GM12891 (cell line): ENCODE results near the gene PLCB1.

Experiments
- POLR2A ChIP-seq: IDR thresholded peaks from 2 replicates; pipeline ENCODE4 v1.6.1; 2011; ENCODE audit warnings: low read depth, low read length, control low read depth
- POLR2AphosphoS5 ChIP-seq: IDR thresholded peaks from 2 replicates; pipeline ENCODE4 v1.6.1; 2011; ENCODE audit warnings: low read depth, low read length, control low read depth
- SPI1 ChIP-seq: IDR thresholded peaks from 2 replicates; pipeline ENCODE4 v1.6.1; 2011; ENCODE audit warnings: low read depth, low read length, control low read depth
- TAF1 ChIP-seq: IDR thresholded peaks from 2 replicates; pipeline ENCODE4 v1.6.1; 2011; ENCODE audit warnings: low read depth, low read length, control low read depth

- TF ChIP-seq POLR2A (no peak), POLR2AphosphoS5 (no peak), TAF1 (no peak), SPI1 (no peak)
Measured at GRCh38 chr20:8423482-8423881, 291.4 kb downstream of the PLCB1 start.
